AG04449 (cell line): Measurements from ENCODE around the gene C1QL2.
A peak's percentile ranks its signal among the peaks of the same experiment; 100 is the strongest.

Experiments used
- CTCF ChIA-PET: fragments of 350-600 bp; formaldehyde crosslinking; extraction: SDS; loops from one replicate; lab custom pipeline; 2021; ENCODE audit warnings: antibody characterized with exemption; lab: Yijun Ruan, JAX
- POLR2A ChIA-PET: fragments of 400-600, 350-600 bp; formaldehyde crosslinking; extraction: SDS; loops from one replicate; lab custom pipeline; 2020; ENCODE audit warnings: antibody characterized with exemption, inconsistent platforms; lab: Yijun Ruan, JAX
- DNase-seq: peaks from one replicate; pipeline ENCODE4 v3.0.0-alpha.2; 2010; ENCODE audit warnings: low read depth, low spot score
- H3K4me3 ChIP-seq: 2 replicates; pipeline ENCODE4 v1.5.1; 2011; ENCODE audit warnings: low read depth, mild to moderate bottlenecking, control low read depth, low read length
- CTCF ChIP-seq: IDR thresholded peaks from one replicate; pipeline ENCODE4 v1.5.1; 2011; ENCODE audit warnings: mild to moderate bottlenecking, moderate library complexity, low read length, control low read depth, inconsistent platforms; ENCODE audit not compliant: insufficient read depth; ENCODE audit errors: missing control alignments

C1QL2 gene

GRCh38 chr2:119126650-119127049 is 31.9 kb downstream of the C1QL2 start:
- ChIA-PET CTCF (no interaction called here), POLR2A (no interaction called here)
- no peak for DNase-seq
- no peak overlapping the region for H3K4me3 ChIP-seq
- TF ChIP-seq CTCF, result peak; percentile 61

GRCh38 chr2:119123389-119123788 is 35.2 kb downstream of the C1QL2 start:
- ChIA-PET POLR2A (no interaction called here), CTCF (no interaction called here)
- no peak overlapping the region for H3K4me3 ChIP-seq
- TF ChIP-seq CTCF, result no peak
- no peak for DNase-seq

GRCh38 chr2:119122663-119123062 is 35.9 kb downstream of the C1QL2 start:
- no peak for TF ChIP-seq CTCF
- no peak overlapping the region for H3K4me3 ChIP-seq
- ChIA-PET CTCF (no interaction called here), POLR2A (no interaction called here)
- DNase-seq, result no peak

GRCh38 chr2:119119999-119120756 is 38.4 kb downstream of the C1QL2 start:
- ChIA-PET POLR2A (no interaction called here), CTCF (no interaction called here)
- no peak for TF ChIP-seq CTCF
- no peak overlapping the region for H3K4me3 ChIP-seq
- DNase-seq, result no peak

GRCh38 chr2:119119076-119119785 is 39.3 kb downstream of the C1QL2 start:
- POLR2A ChIA-PET, result no interaction called here
- H3K4me3 ChIP-seq, result no peak overlapping the region
- no peak for DNase-seq
- CTCF ChIA-PET, result no interaction called here
- no peak for TF ChIP-seq CTCF
